WTC11 (cell line): ENCODE results near the gene STAC2. TPM values are rescaled to one million over a fixed set of nuclear protein-coding genes. Genes with fewer than 3 reads are reported as not detected.

Source experiments
- ATAC-seq: fragments of 200-7000 bp; cut with Tn5 transposase; 2 replicates; pipeline ENCODE4 v1.10.0; 2021; ENCODE audit warnings: mild to moderate bottlenecking, moderate library complexity
- CTCF ChIA-PET: fragments of 300-600 bp; sonication (Branson Sonifier 250); formaldehyde crosslinking; loops from one replicate; lab custom pipeline; 2021; ENCODE audit warnings: antibody characterized with exemption; lab: Charles Lee
- POLR2A ChIA-PET: fragments of 350-600 bp; sonication (Branson Sonifier 250); formaldehyde crosslinking; loops from one replicate; lab custom pipeline; 2021; ENCODE audit warnings: antibody characterized with exemption; lab: Charles Lee
- DNase-seq: peaks from one replicate; pipeline ENCODE4 v3.0.0; 2021; ENCODE audit warnings: low spot score
- H3K27ac Mint-ChIP-seq: 2 replicates; pipeline ENCODE4 v1.8.0; 2021; ENCODE audit warnings: mixed read lengths
- H3K27me3 Mint-ChIP-seq: 2 replicates; pipeline ENCODE4 v1.8.0; 2021; ENCODE audit warnings: low read depth, mild to moderate bottlenecking, moderate library complexity, mixed read lengths
- H3K36me3 Mint-ChIP-seq: 2 replicates; pipeline ENCODE4 v1.8.0; 2021; ENCODE audit warnings: mixed read lengths
- H3K4me1 Mint-ChIP-seq: 2 replicates; pipeline ENCODE4 v1.8.0; 2022; ENCODE audit warnings: mixed read lengths
- H3K4me3 Mint-ChIP-seq: 2 replicates; pipeline ENCODE4 v1.8.0; 2021; ENCODE audit warnings: mild to moderate bottlenecking, moderate library complexity, mixed read lengths
- H3K9me3 Mint-ChIP-seq: 2 replicates; pipeline ENCODE4 v1.8.0; 2021; ENCODE audit warnings: mixed read lengths
- ELF4 ChIP-seq: sonication (generic); formaldehyde crosslinking; IDR thresholded peaks from 2 replicates; pipeline ENCODE4 v1.8.1; 2022; ENCODE audit warnings: low read depth, mild to moderate bottlenecking, moderate library complexity, missing genetic modification reagents
- ESRRA ChIP-seq: sonication (generic); formaldehyde crosslinking; IDR thresholded peaks from 2 replicates; pipeline ENCODE4 v1.8.1; 2022; ENCODE audit warnings: mild to moderate bottlenecking, missing genetic modification reagents, borderline replicate concordance
- GABPB1 ChIP-seq: sonication (generic); formaldehyde crosslinking; IDR thresholded peaks from 2 replicates; pipeline ENCODE4 v1.8.1; 2023; ENCODE audit warnings: mild to moderate bottlenecking, missing genetic modification reagents
- GTF2I ChIP-seq: fragments of 250-450 bp; sonication (Bioruptor Pico); conservative IDR thresholded peaks from 2 replicates; pipeline ENCODE4 v1.4.0; 2021; ENCODE audit warnings: mild to moderate bottlenecking
- MYBL2 ChIP-seq: sonication (generic); formaldehyde crosslinking; IDR thresholded peaks from 2 replicates; pipeline ENCODE4 v1.8.1; 2023; ENCODE audit warnings: mild to moderate bottlenecking, moderate library complexity, missing genetic modification reagents
- NR2C2 ChIP-seq: sonication (generic); formaldehyde crosslinking; IDR thresholded peaks from 2 replicates; pipeline ENCODE4 v1.8.0; 2022; ENCODE audit warnings: mild to moderate bottlenecking, missing genetic modification reagents
- RELA ChIP-seq: sonication (generic); formaldehyde crosslinking; IDR thresholded peaks from 2 replicates; pipeline ENCODE4 v1.8.1; 2022; ENCODE audit warnings: missing genetic modification reagents, mild to moderate bottlenecking, borderline replicate concordance
- RORB ChIP-seq: fragments of 250-450 bp; sonication (Bioruptor Pico); IDR thresholded peaks from 2 replicates; pipeline ENCODE4 v1.9.0; 2021; ENCODE audit warnings: mild to moderate bottlenecking
- SMAD3 ChIP-seq: sonication (generic); formaldehyde crosslinking; IDR thresholded peaks from 2 replicates; pipeline ENCODE4 v1.8.0; 2022; ENCODE audit warnings: missing genetic modification reagents, mild to moderate bottlenecking, borderline replicate concordance
- SOX15 ChIP-seq: fragments of 250-450 bp; sonication (Bioruptor Pico); IDR thresholded peaks from 2 replicates; pipeline ENCODE4 v1.9.0; 2021; ENCODE audit warnings: mild to moderate bottlenecking
- TCF7 ChIP-seq: sonication (generic); formaldehyde crosslinking; IDR thresholded peaks from 2 replicates; pipeline ENCODE4 v1.8.0; 2022; ENCODE audit warnings: mild to moderate bottlenecking, low read depth, missing genetic modification reagents, moderate library complexity
- TP53 ChIP-seq: sonication (generic); formaldehyde crosslinking; IDR thresholded peaks from 2 replicates; pipeline ENCODE4 v1.8.1; 2023; ENCODE audit warnings: mild to moderate bottlenecking, missing genetic modification reagents
- ZNF263 ChIP-seq: sonication (generic); formaldehyde crosslinking; IDR thresholded peaks from 2 replicates; pipeline ENCODE4 v1.8.1; 2022; ENCODE audit warnings: low read depth, mild to moderate bottlenecking, moderate library complexity, missing genetic modification reagents
- ZNF671 ChIP-seq: fragments of 250-450 bp; sonication (Bioruptor Pico); IDR thresholded peaks from 2 replicates; pipeline ENCODE4 v1.8.0; 2021; ENCODE audit warnings: mild to moderate bottlenecking
- total RNA-seq: library from RNA; stranded (reverse); gene quantifications from 3 replicates; pipeline ENCODE4 v1.2.3, GENCODE V29; 2021
- TF ChIP-seq, protein P1 (sequence below): fragments of 200-600 bp; IDR thresholded peaks from 2 replicates; pipeline ENCODE4 v1.8.0; 2022; ENCODE audit warnings: antibody characterized with exemption
- TF ChIP-seq, protein P2 (sequence below): sonication (generic); formaldehyde crosslinking; IDR thresholded peaks from 2 replicates; pipeline ENCODE4 v1.8.1; 2023; ENCODE audit warnings: mild to moderate bottlenecking, moderate library complexity, missing genetic modification reagents
- TF ChIP-seq, protein P3 (sequence below): sonication (generic); formaldehyde crosslinking; IDR thresholded peaks from 2 replicates; pipeline ENCODE4 v1.8.0; 2022; ENCODE audit warnings: mild to moderate bottlenecking, missing genetic modification reagents
- TF ChIP-seq, protein P4 (sequence below): sonication (generic); formaldehyde crosslinking; IDR thresholded peaks from 2 replicates; pipeline ENCODE4 v1.8.1; 2022; ENCODE audit warnings: missing genetic modification reagents, borderline replicate concordance
- TF ChIP-seq, protein P5 (sequence below): sonication (generic); formaldehyde crosslinking; IDR thresholded peaks from 2 replicates; pipeline ENCODE4 v1.8.1; 2022; ENCODE audit warnings: low read depth, missing genetic modification reagents, borderline replicate concordance
- TF ChIP-seq, protein P6 (sequence below): sonication (generic); formaldehyde crosslinking; IDR thresholded peaks from 2 replicates; pipeline ENCODE4 v1.8.1; 2023; ENCODE audit warnings: mild to moderate bottlenecking, missing genetic modification reagents

Gene STAC2
- total RNA-seq, 1 experiment from 2014 or later: 4.2 TPM

DNA sequence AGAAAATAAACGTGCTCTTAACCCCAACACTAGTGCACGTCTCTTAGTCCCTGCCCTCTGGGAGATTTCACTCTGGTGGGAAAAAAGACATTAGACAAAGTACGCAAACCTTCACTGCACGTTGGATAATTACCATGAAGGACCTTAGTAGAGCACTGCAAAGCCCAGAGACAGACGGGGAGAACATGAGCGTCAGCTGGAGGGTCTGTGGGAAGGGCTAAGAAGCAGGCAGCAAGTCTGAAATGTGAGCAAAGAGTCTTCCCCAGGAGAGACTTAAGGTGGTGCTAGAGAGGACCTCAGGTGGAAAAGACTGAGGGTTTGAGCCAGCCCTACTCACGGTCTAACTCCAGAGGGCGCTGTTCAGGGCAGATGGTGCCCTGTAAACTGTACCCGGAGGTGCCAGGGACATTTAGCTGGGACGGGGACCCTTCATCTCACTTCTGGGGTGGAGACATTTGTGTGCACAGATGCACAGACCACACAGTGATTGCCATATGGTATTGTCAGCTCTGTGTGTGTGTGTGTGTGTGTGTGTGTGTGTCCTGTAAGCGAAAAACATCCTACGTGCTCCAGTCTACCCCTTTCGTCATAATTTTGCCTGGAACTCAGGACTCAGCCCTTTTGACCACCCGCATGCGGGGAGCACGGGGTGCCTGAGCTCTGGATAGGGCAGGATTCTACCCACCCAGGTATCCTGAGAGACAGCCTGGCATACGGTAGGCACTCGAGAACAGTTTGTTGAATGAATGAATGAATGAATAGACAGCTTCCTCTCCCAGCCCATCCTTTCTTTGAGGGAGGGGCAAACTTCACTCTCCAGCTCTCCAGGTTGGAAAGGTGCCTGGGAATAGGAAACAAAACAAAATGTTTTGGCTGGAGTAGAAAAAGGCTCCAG lies 10.1 kb upstream of the STAC2 start:
- peaks cover 6% of the 10 kb centered on the region; the same call in 1 of the 2 replicates for H3K27me3 Mint-ChIP-seq
- no peaks in the 10 kb centered on the region for H3K36me3 Mint-ChIP-seq
- no peaks in the 10 kb centered on the region for H3K9me3 Mint-ChIP-seq
- peak; percentile 79 for DNase-seq
- peak; percentile 85 for ATAC-seq
- peak overlapping the region; percentile 80; the same call in 1 of the 2 replicates for H3K27ac Mint-ChIP-seq
- peaks cover 25% of the 10 kb centered on the region for H3K4me1 Mint-ChIP-seq
- TF ChIP-seq GABPB1 (no peak), RORB (CRISPR knock-in tag) (no peak), TCF7 (CRISPR knock-in tag) (no peak), ZNF671 (CRISPR knock-in tag) (no peak), ZNF263 (CRISPR knock-in tag) (no peak), SOX15 (CRISPR knock-in tag) (no peak), TP53 (CRISPR knock-in tag) (no peak), MYBL2 (CRISPR knock-in tag) (no peak), RELA (no peak), NR2C2 (CRISPR knock-in tag) (no peak), ESRRA (no peak), GTF2I (CRISPR knock-in tag) (no peak), SMAD3 (CRISPR knock-in tag) (no peak)
- TF ChIP-seq, protein P1, sequence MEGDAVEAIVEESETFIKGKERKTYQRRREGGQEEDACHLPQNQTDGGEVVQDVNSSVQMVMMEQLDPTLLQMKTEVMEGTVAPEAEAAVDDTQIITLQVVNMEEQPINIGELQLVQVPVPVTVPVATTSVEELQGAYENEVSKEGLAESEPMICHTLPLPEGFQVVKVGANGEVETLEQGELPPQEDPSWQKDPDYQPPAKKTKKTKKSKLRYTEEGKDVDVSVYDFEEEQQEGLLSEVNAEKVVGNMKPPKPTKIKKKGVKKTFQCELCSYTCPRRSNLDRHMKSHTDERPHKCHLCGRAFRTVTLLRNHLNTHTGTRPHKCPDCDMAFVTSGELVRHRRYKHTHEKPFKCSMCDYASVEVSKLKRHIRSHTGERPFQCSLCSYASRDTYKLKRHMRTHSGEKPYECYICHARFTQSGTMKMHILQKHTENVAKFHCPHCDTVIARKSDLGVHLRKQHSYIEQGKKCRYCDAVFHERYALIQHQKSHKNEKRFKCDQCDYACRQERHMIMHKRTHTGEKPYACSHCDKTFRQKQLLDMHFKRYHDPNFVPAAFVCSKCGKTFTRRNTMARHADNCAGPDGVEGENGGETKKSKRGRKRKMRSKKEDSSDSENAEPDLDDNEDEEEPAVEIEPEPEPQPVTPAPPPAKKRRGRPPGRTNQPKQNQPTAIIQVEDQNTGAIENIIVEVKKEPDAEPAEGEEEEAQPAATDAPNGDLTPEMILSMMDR: peak; percentile 94
- TF ChIP-seq, protein P2, sequence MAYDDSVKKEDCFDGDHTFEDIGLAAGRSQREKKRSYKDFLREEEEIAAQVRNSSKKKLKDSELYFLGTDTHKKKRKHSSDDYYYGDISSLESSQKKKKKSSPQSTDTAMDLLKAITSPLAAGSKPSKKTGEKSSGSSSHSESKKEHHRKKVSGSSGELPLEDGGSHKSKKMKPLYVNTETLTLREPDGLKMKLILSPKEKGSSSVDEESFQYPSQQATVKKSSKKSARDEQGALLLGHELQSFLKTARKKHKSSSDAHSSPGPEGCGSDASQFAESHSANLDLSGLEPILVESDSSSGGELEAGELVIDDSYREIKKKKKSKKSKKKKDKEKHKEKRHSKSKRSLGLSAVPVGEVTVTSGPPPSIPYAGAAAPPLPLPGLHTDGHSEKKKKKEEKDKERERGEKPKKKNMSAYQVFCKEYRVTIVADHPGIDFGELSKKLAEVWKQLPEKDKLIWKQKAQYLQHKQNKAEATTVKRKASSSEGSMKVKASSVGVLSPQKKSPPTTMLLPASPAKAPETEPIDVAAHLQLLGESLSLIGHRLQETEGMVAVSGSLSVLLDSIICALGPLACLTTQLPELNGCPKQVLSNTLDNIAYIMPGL (CRISPR knock-in tag): peak; percentile 58; the same call in 1 of the 2 replicates
- ChIA-PET CTCF (interaction anchor here (0.5 to 15.5 kb wide), 70 partner anchors 8 to 955 kb away, joined by 3 to 626 read pairs (median 4); partner anchors contain the start of genes ARL5C, CACNB1, FBXL20 and FBXO47), POLR2A (interaction anchor here (0.6 to 1.7 kb wide), 6 partner anchors 9 to 225 kb away, joined by 3 to 6 read pairs (median 4); no protein-coding TSS in a partner anchor)
- H3K4me3 Mint-ChIP-seq: peak overlapping the region; percentile 35; the same call in 1 of the 2 replicates

DNA sequence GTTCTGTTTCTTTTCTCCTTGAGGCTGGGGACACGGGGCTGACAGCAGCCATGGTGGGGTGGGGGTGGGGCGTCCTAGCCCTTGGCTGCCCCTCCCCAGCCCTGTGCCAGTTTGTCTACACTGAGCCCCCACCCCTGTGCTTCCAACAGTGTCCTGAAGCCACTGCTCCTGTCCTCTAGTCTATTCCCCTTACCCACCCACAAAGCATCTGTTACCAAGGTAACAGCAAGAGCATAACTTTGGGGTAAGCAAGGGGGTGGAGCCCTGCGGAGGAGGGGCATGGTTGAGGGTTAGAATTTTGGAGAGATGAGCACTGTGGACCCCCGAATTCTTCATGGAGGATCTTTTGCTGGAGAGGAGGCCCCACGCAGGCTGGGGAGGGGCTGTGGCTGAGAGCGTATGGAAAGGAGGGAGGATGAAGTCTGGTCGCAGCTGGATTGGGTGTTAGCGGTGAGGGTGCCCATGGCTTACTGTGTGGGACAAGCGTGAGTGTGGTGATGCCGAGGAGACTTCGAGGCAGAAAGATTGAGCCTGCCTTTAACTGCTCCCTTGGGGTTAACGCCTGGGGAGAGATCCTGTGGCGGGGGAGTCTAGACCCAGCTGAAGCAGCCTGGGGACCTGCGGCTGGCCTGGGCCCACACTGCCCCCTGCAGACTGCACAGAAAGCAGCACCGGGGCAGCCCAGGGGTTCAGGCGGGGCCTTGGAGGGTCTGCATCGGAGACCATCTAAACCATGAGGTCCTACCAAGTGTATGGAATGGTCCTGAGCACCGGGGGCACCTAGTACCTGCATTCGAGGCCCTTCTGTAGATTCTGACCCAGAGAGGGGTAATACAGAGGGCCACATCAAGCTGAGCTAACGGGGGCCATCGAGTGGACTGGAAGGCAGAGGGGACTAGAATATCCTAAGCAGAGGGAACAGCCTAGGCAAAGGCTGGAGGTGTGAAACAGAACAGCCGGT lies 6.1 kb upstream of the STAC2 start:
- ChIA-PET CTCF (interaction anchor here (0.6 to 5.7 kb wide), 27 partner anchors 8 to 409 kb away, joined by 3 to 112 read pairs (median 5); partner anchors contain the start of genes ARL5C, FBXL20 and RPL19), POLR2A (no interaction called here)
- DNase-seq (peak; percentile 83), ATAC-seq (peak; percentile 81)
- no peak overlapping the region for H3K27ac Mint-ChIP-seq
- no peaks in the 10 kb centered on the region for H3K9me3 Mint-ChIP-seq
- H3K36me3 Mint-ChIP-seq: no peaks in the 10 kb centered on the region
- peaks cover 18% of the 10 kb centered on the region for H3K4me1 Mint-ChIP-seq
- peaks cover 12% of the 10 kb centered on the region; the same call in 1 of the 2 replicates for H3K27me3 Mint-ChIP-seq
- H3K4me3 Mint-ChIP-seq: peak overlapping the region; percentile 58
- no peak for TF ChIP-seq TP53 (CRISPR knock-in tag)
- TF ChIP-seq, protein P3, sequence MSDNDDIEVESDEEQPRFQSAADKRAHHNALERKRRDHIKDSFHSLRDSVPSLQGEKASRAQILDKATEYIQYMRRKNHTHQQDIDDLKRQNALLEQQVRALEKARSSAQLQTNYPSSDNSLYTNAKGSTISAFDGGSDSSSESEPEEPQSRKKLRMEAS: peak; percentile 25; the same call in 1 of the 2 replicates
- no peak for TF ChIP-seq ESRRA
- TF ChIP-seq, protein P4, sequence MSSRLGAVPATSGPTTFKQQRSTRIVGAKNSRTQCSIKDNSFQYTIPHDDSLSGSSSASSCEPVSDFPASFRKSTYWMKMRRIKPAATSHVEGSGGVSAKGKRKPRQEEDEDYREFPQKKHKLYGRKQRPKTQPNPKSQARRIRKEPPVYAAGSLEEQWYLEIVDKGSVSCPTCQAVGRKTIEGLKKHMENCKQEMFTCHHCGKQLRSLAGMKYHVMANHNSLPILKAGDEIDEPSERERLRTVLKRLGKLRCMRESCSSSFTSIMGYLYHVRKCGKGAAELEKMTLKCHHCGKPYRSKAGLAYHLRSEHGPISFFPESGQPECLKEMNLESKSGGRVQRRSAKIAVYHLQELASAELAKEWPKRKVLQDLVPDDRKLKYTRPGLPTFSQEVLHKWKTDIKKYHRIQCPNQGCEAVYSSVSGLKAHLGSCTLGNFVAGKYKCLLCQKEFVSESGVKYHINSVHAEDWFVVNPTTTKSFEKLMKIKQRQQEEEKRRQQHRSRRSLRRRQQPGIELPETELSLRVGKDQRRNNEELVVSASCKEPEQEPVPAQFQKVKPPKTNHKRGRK (CRISPR knock-in tag): no peak
- TF ChIP-seq ELF4: no peak
- TF ChIP-seq, protein P5, sequence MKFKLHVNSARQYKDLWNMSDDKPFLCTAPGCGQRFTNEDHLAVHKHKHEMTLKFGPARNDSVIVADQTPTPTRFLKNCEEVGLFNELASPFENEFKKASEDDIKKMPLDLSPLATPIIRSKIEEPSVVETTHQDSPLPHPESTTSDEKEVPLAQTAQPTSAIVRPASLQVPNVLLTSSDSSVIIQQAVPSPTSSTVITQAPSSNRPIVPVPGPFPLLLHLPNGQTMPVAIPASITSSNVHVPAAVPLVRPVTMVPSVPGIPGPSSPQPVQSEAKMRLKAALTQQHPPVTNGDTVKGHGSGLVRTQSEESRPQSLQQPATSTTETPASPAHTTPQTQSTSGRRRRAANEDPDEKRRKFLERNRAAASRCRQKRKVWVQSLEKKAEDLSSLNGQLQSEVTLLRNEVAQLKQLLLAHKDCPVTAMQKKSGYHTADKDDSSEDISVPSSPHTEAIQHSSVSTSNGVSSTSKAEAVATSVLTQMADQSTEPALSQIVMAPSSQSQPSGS (CRISPR knock-in tag): no peak
- TF ChIP-seq, protein P6, sequence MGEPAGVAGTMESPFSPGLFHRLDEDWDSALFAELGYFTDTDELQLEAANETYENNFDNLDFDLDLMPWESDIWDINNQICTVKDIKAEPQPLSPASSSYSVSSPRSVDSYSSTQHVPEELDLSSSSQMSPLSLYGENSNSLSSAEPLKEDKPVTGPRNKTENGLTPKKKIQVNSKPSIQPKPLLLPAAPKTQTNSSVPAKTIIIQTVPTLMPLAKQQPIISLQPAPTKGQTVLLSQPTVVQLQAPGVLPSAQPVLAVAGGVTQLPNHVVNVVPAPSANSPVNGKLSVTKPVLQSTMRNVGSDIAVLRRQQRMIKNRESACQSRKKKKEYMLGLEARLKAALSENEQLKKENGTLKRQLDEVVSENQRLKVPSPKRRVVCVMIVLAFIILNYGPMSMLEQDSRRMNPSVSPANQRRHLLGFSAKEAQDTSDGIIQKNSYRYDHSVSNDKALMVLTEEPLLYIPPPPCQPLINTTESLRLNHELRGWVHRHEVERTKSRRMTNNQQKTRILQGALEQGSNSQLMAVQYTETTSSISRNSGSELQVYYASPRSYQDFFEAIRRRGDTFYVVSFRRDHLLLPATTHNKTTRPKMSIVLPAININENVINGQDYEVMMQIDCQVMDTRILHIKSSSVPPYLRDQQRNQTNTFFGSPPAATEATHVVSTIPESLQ (CRISPR knock-in tag): no peak
